DMS 273 (cell line): ENCODE results near the gene CSK.
"Not testable (repeated sequence)": the region's sequence is repeated elsewhere in the genome, so short reads cannot be mapped to it uniquely, and the experiment has no call there.

Source experiments
- DNase-seq: peaks from one replicate; lab custom pipeline; 2025; ENCODE audit not compliant: unreplicated experiment; lab: John Stamatoyannopoulos, UW

Gene CSK

GRCh38 chr15:74770211-74770903, 11.5 kb upstream of the CSK start:
- no peak for DNase-seq

DNA sequence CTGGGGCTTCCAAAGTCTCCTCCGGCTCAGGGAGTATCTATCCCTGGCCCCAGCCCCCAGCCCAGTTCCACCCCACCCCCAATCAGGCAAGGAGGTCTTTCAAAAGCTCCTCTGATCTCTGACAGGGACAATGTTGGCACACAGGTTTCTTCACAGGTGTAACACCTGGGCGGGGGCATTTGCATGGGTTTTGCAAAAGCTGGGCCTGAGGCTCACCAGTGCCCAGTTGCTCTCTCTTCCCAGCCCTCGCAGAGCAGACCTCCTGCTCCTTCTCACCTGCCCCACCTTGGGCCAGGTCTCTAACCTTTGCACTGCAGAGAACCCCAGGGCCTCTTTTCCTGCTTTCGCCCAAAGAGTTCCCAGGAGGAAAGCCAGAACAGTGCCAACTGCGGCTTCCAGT, 8.6 kb upstream of the CSK start:
- DNase-seq = no peak

DNA sequence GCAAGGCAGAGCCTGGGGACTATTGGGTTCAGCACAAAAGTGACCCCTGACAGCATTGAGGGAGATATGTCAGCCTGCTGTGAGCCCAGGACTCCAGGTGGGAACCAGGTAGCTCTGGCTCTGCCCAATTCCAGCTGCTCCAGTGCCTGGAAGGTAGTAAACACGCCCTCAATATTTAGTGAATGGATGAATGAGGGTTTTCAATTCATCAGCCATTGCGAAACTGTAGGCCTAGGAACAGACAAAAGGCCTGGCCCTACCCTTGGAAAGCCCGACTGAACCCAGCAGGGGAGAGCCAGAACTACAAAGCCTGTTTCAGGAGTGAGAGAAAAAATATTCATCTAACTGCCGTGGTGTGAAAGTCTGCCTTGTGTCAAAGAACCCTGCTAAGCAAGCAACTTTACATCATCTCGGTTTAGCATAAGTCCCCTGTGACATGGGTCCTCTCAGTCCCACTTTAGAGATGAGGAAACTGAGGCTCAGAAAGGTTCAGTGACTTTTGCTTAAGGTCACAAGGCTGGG, 8.1 kb upstream of the CSK start:
- no peak for DNase-seq

DNA sequence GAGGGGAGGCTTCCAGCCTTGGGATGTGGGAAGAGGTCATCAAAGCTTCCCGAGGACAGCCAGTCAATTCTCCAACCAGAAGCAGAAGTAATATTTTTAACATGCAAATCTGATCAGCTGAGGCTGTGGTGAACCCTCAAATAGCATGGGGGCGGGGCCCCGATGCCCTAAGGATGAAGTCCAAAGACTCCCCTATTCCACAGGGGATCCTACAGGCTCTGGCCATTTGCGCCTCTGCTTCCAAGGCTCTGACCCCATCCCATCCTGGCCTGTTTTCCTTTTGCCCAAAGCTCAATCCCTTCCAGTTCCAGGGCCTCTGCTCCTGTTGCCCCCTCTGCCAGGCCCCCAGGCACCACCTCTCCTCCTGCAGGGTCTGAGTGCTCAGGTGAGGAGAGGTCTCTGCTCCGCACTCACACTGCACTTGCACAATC, 6.7 kb upstream of the CSK start:
- DNase-seq = no peak

- DNase-seq = no peak
Measured at GRCh38 chr15:74775894-74776293, 6.0 kb upstream of the CSK start.

- DNase-seq = no peak
Measured at GRCh38 chr15:74776821-74777768, 4.8 kb upstream of the CSK start.

DNA sequence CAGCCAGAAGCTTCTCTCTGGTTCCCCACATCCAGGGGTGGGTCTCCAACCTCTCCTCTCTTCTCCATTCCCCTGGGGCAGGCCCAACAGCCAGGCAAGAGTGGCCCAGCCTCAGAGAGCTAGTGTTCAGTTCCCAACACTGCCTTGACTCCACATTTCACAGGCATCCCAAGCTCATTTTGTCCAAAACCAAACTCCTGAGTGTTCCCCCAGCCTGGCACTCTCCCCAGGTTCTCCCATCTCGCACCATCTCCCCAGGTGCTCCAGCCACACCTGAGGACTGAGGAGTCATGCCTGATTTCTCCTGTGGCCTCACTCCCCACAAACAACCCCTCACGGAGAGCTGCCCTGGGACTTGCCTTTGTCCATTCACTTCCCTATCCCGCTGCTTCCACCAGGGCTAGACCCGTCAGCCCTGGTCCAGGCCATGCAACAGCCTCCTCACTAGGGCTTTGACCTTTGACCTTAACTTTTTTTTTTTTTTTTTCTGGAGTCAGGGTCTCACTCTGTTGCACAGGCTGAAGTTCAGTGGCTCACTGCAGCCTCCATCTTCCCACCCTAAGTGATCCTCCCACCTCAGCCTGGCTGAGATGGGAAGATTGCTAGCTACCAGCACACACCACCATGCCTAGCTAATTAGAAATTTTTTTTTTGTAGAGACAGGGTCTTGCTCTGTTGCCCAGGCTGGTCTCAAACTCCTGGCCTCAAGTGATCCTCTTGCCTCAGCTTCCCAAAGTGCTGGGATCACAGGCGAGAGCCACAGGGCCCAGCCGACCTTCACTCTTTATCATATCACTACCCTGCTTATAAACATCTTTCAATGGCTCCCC, 3.9 kb upstream of the CSK start:
- no peak for DNase-seq

- no peak for DNase-seq
Measured at GRCh38 chr15:74778599-74778970, 3.3 kb upstream of the CSK start.

DNA sequence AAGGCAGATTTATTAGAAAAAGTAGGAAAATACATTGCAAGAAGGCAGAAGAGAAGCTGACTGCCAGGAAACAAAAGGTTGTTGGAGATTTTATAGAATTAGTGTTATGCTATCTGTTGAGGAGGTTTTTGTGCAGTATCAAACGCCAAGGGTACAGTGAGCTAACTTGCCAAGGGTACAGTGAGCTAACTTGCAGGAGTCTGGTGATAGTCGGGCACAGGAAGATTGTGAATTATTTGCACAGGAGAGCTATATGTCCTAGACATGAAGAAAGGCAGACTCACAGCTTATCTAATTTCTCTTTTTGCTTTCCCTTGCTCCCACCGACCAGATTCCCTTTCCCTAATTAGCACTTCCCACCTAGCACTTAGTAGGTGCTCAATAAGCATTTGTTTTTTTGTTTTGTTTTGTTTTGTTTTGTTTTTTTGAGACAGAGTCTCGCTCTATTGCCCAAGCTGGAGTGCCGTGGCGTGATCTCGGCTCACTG, 2.7 kb upstream of the CSK start:
- no peak for DNase-seq

- no peak for DNase-seq
Measured at GRCh38 chr15:74780523-74781430, 1.1 kb upstream of the CSK start.

- DNase-seq = peak; percentile 53
Measured at GRCh38 chr15:74782259-74783071, 585 bp downstream of the CSK start.

GRCh38 chr15:74783072-74783807, 1.4 kb downstream of the CSK start:
- peak; percentile 36 for DNase-seq

- no peak for DNase-seq
Measured at GRCh38 chr15:74783808-74784175, 1.9 kb downstream of the CSK start.

GRCh38 chr15:74784426-74785193, 2.7 kb downstream of the CSK start:
- DNase-seq = no peak

DNA sequence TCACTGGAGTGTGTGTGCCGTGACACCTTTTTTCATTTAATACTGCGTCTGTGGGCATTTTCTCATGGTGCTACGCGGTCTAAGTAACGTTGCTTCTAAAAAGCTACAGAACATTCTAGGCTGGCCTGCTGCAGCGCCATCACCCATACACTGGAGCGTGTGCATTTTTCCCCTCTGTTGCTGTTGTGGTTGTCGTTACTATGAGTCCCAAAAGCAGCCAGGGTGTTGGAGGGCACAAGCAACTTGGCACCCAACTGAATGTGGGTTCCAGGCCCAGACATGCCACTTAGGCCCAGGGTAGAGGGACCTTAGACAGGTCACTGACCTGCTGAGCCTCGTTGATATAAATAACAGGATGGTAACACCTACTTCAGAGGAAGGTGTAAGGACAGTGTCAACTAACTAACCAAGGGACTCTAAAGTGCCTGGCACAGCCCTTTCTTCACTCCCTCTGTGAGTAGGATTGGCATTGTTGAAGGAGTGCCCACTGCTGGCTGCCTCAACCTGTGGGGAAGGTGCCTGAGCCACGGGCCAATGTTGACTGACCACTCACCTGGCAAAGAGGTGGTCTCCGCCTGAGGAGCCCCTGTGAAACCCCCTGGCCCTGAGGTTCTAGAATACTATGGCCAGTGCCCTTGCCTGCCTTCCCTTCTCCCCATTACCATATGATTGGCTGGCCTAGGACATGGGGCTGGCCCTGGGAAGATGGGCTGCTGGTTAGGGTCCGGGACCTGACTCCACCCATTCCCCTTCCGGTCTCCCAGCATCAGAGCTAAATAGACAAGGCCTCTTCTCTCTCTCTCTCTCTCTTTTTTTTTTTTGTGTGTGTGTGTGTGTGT, 3.5 kb downstream of the CSK start:
- no peak for DNase-seq

- DNase-seq = not testable (repeated sequence)
Measured at GRCh38 chr15:74786081-74786480, 4.2 kb downstream of the CSK start.
